K562 (cell line): ENCODE results near the gene NENF. TPM values are rescaled to one million over a fixed set of nuclear protein-coding genes. Genes with fewer than 3 reads are reported as not detected.

Experiments
- BCOR ChIP-seq: fragments of 450-650 bp; IDR thresholded peaks from 2 replicates; pipeline ENCODE4 v1.6.1; 2016
- CHCHD3 ChIP-seq: fragments of 250-450 bp; sonication (Bioruptor Pico); IDR thresholded peaks from 2 replicates; pipeline ENCODE4 v2.1.2; 2022; ENCODE audit warnings: mild to moderate bottlenecking
- ELF1 ChIP-seq: fragments of 200-800 bp; sonication (Bioruptor generic); IDR thresholded peaks from 2 replicates; pipeline ENCODE4 v1.6.1; 2016; ENCODE audit warnings: missing genetic modification characterization, missing compliant biosample characterization
- ELK1 ChIP-seq: sonication (generic); formaldehyde crosslinking; IDR thresholded peaks from 2 replicates; pipeline ENCODE4 v1.8.1; 2022; ENCODE audit warnings: missing genetic modification reagents
- EZH2 ChIP-seq: IDR thresholded peaks from 2 replicates; pipeline ENCODE4 v1.6.1; 2012; ENCODE audit warnings: low read depth, mild to moderate bottlenecking, inconsistent platforms, low read length, borderline replicate concordance
- FIP1L1 ChIP-seq: fragments of 200-400 bp; formaldehyde crosslinking; IDR thresholded peaks from 2 replicates; pipeline ENCODE4 v1.6.1; 2018; ENCODE audit warnings: mild to moderate bottlenecking, low read depth, low read length; ENCODE audit not compliant: poor library complexity, severe bottlenecking
- HMG20A ChIP-seq: fragments of 450-650 bp; formaldehyde crosslinking; conservative IDR thresholded peaks from 2 replicates; pipeline ENCODE4 v1.4.0; 2020; ENCODE audit warnings: mild to moderate bottlenecking, mixed read lengths
- L3MBTL2 ChIP-seq: fragments of 450-650 bp; IDR thresholded peaks from 2 replicates; pipeline ENCODE4 v1.6.1; 2016; ENCODE audit warnings: mild to moderate bottlenecking, moderate library complexity
- POLR3A ChIP-seq: IDR thresholded peaks from 2 replicates; pipeline ENCODE4 v1.6.1; 2011; ENCODE audit warnings: borderline replicate concordance, mild to moderate bottlenecking, moderate library complexity; ENCODE audit not compliant: insufficient read length, insufficient read depth; ENCODE audit errors: extremely low read depth
- RFX1 ChIP-seq: fragments of 450-650 bp; IDR thresholded peaks from 2 replicates; pipeline ENCODE4 v1.6.1; 2016; ENCODE audit warnings: mild to moderate bottlenecking, moderate library complexity
- SIRT6 ChIP-seq: IDR thresholded peaks from one replicate; pipeline ENCODE4 v1.6.1; 2012; ENCODE audit warnings: low read depth, mild to moderate bottlenecking, control low read depth, inconsistent platforms, low read length, moderate library complexity
- SMARCA4 ChIP-seq: fragments of 450-650 bp; IDR thresholded peaks from 2 replicates; pipeline ENCODE4 v1.6.1; 2016
- SMARCB1 ChIP-seq: IDR thresholded peaks from 2 replicates; pipeline ENCODE4 v1.6.1; 2011; ENCODE audit warnings: improper control_type of control experiment, low read depth; ENCODE audit not compliant: insufficient read length
- TFAM ChIP-seq: fragments of 250-450 bp; sonication (Bioruptor Pico); conservative IDR thresholded peaks from 2 replicates; pipeline ENCODE4 v1.5.0; 2021; ENCODE audit warnings: mild to moderate bottlenecking, moderate library complexity
- USF1 ChIP-seq: sonication (generic); formaldehyde crosslinking; IDR thresholded peaks from 2 replicates; pipeline ENCODE4 v1.9.0; 2022; ENCODE audit warnings: mild to moderate bottlenecking, missing genetic modification reagents
- XRCC3 ChIP-seq: fragments of 450-650 bp; IDR thresholded peaks from 2 replicates; pipeline ENCODE4 v1.6.1; 2017; ENCODE audit warnings: mild to moderate bottlenecking, moderate library complexity
- ZBTB11 ChIP-seq, 3 experiments: fragments of 200-800 bp in 1 of 3; fragments of 250-450 bp in 1 of 3; fragments of 450-650 bp in 1 of 3; sonication (Bioruptor Pico) in 1 of 3; sonication (Bioruptor generic) in 1 of 3; formaldehyde crosslinking in 1 of 3; IDR thresholded peaks; 2 replicates each; pipeline versions ENCODE4 v1.6.1 to v1.8.0; 2016 to 2022; ENCODE audit warnings: mild to moderate bottlenecking in 2 of 3, missing genetic modification characterization in 2 of 3, missing compliant biosample characterization in 1 of 3, moderate library complexity in 1 of 3
- ZBTB49 ChIP-seq: sonication (generic); formaldehyde crosslinking; IDR thresholded peaks from 2 replicates; pipeline ENCODE4 v1.8.0; 2022; ENCODE audit warnings: missing genetic modification reagents, mild to moderate bottlenecking, borderline replicate concordance
- ZNF217 ChIP-seq: sonication (generic); formaldehyde crosslinking; IDR thresholded peaks from 2 replicates; pipeline ENCODE4 v1.8.0; 2022; ENCODE audit warnings: mild to moderate bottlenecking, missing genetic modification reagents
- ZNF512 ChIP-seq: IDR thresholded peaks from 2 replicates; pipeline ENCODE4 v1.6.1; 2016; ENCODE audit warnings: missing genetic modification characterization, missing compliant biosample characterization
- ZSCAN32 ChIP-seq: fragments of 450-650 bp; formaldehyde crosslinking; IDR thresholded peaks from 2 replicates; pipeline ENCODE4 v1.4.0; 2020; ENCODE audit warnings: mild to moderate bottlenecking, moderate library complexity
- polyA plus RNA-seq, 8 experiments: library from polyadenylated mRNA; depleted of rRNA in 4 of 8; stranded (reverse) in 5 of 8; unstranded in 3 of 8; fragments of >200 nt; fragmentation: Nextera tagmentation in 2 of 8; fragmentation: Illumina TruSeq in 1 of 8; extraction: Ambion mirVana in 2 of 8; extraction: Trizol in 1 of 8; gene quantifications; 2 replicates each; pipeline versions ENCODE4 v1.2.1 to v1.2.3, GENCODE V29; 2011 to 2014; ENCODE audit warnings: inconsistent platforms in 1 of 8, missing spikeins in 1 of 8
- total RNA-seq, 7 experiments: library from RNA; depleted of rRNA in 6 of 7; stranded (reverse); fragments of >200 nt in 6 of 7; fragmentation: Illumina TruSeq in 2 of 7; extraction: Trizol in 2 of 7; gene quantifications; 2 replicates each; pipeline versions ENCODE4 v1.2.1 to v1.2.3, GENCODE V29; 2011 to 2021; ENCODE audit warnings: low replicate concordance in 1 of 7

NENF gene
- total and polyA plus RNA-seq, 9 of the 15 experiments (the other 6 are each of a cell fraction or from before 2014, with no cell fraction given), result 6.1 to 100 (median 72.8) TPM

GRCh38 chr1:212438831-212439237, 6.1 kb downstream of the NENF start (continued):
- TF ChIP-seq BCOR (no peak), HMG20A (no peak), CHCHD3 (CRISPR knock-in tag) (no peak), ZNF217 (CRISPR knock-in tag) (no peak), ZBTB49 (no peak), RFX1 (no peak), ELK1 (CRISPR knock-in tag) (no peak), XRCC3 (no peak), L3MBTL2 (peak; percentile 50), EZH2 (no peak), ZSCAN32 (CRISPR knock-in tag) (peak; percentile 72; the same call in 1 of the 2 replicates), POLR3A (no peak), TFAM (CRISPR knock-in tag) (no peak), SMARCA4 (no peak), ZNF512 (no peak), ELF1 (tag) (no peak), ZBTB11 (CRISPR knock-in tag; IDR thresholded peaks at IDR 0.05) (no peak), USF1 (CRISPR knock-in tag) (no peak), SMARCB1 (no peak), SIRT6 (no peak), FIP1L1 (no peak)
